ENCODE data around the gene VIP. TPM values are rescaled to one million over a fixed set of nuclear protein-coding genes. Genes with fewer than 3 reads are reported as not detected.

Gene VIP
- total and polyA plus RNA-seq, 2 of the 4 experiments (the other 2 are of a cell fraction): not detected

- Histone ChIP-seq H3K18ac (ENCODE audit: low read depth, low read length) (no peak overlapping the region; the same call in 1 of the 2 replicates), H2BK5ac (ENCODE audit: low read depth, low read length, poor library complexity, severe bottlenecking) (no peak overlapping the region), H3K27ac (ENCODE audit: insufficient read depth, low read length) (no peak overlapping the region), H2AK5ac (ENCODE audit: low read depth, low read length) (no peak overlapping the region), H3K4me3 (ENCODE audit: insufficient read depth, low read depth, low read length) (no peak overlapping the region), H3K4me1 (ENCODE audit: control insufficient read depth, insufficient read depth, low read length) (peaks cover 12% of the 10 kb centered on the region), H3K14ac (replicated peaks; ENCODE audit: low read depth, low read length) (no peak overlapping the region), H3K27me3 (ENCODE audit: control insufficient read depth, insufficient read depth, low read length) (no peaks in the 10 kb centered on the region), H2BK20ac (ENCODE audit: low read depth, low read length) (no peak overlapping the region), H3K9ac (ENCODE audit: low read depth, low read length) (no peak overlapping the region), H4K91ac (ENCODE audit: insufficient read depth, low read depth, low read length) (no peak overlapping the region), H3K9me1 (ENCODE audit: insufficient read depth, low read length) (no peaks in the 10 kb centered on the region), H2BK15ac (ENCODE audit: low read depth, low read length) (no peak overlapping the region), H4K20me1 (ENCODE audit: insufficient read depth, low read length) (no peaks in the 10 kb centered on the region), H3K4me2 (ENCODE audit: low read depth, low read length) (no peak overlapping the region), H3K79me1 (ENCODE audit: low read depth in 1 of 2, low read length in 2 of 2) (no peaks in the 10 kb centered on the region; a peak in 1 of 4 replicates), H3K36me3 (ENCODE audit: control insufficient read depth, insufficient read depth, low read length) (no peaks in the 10 kb centered on the region), H4K8ac (ENCODE audit: low read depth in 2 of 2, low read length in 2 of 2) (no peak overlapping the region), H4K5ac (ENCODE audit: low read depth, low read length) (no peak overlapping the region), H3K4ac (ENCODE audit: low read depth, low read length) (no peak overlapping the region), H2AFZ (replicated peaks; ENCODE audit: low read length, poor library complexity) (no peak overlapping the region), H2AK9ac (replicated peaks; ENCODE audit: low read depth, low read length, poor library complexity) (no peak overlapping the region), H3K9me3 (ENCODE audit: control insufficient read depth, insufficient read depth, low read length) (no peaks in the 10 kb centered on the region), H3K56ac (ENCODE audit: extremely low read depth, insufficient read depth, low read length) (no peak overlapping the region), H3K23ac (ENCODE audit: low read depth, low read length) (no peak overlapping the region), H2BK120ac (ENCODE audit: low read depth, low read length) (no peak overlapping the region)
- ChIA-PET CTCF (interaction anchor here (1.1 kb wide), 1 partner anchor 11 kb away, joined by 3 read pairs; no protein-coding TSS in a partner anchor), POLR2A (ENCODE audit: unreplicated experiment) (no interaction called here)
- no TSS peak for BruUV-seq (replicated peaks)
- WGBS, 2 experiments (ENCODE audit: extremely low coverage in 2 of 2, insufficient read length in 1 of 2): no CpG with 5 or more reads among the region's 2 CpGs
- in situ Hi-C loops (cut with MboI; ENCODE audit: low sequenced_read_pairs) (no loop called here), intact Hi-C loops (cut with micrococcal nuclease) (no loop called here), dilution Hi-C loops (cut with HindIII; ENCODE audit: low sequenced_read_pairs, unreplicated experiment) (no loop called here)
- ATAC-seq (ENCODE audit: low read depth) (no peak), DNase-seq (no peak)
- TF ChIP-seq CTCF (conservative IDR thresholded peaks at IDR 0.05; ENCODE audit: low read depth, low read length): no peak
- TF ChIP-seq RCOR1 (IDR thresholded peaks at IDR 0.05; ENCODE audit: insufficient replicate concordance, low read length): no peak
- TF ChIP-seq RFX5 (IDR thresholded peaks at IDR 0.05; ENCODE audit: low read depth, low read length): no peak
- no peak for TF ChIP-seq CEBPB (IDR thresholded peaks at IDR 0.05; ENCODE audit: low read depth, low read length)
- TF ChIP-seq FOS (IDR thresholded peaks at IDR 0.05; ENCODE audit: low read depth, low read length): no peak
- TF ChIP-seq CHD1 (IDR thresholded peaks at IDR 0.05; ENCODE audit: low read depth, low read length): no peak
- no peak for TF ChIP-seq ELK1 (IDR thresholded peaks at IDR 0.05; ENCODE audit: borderline replicate concordance, low read depth, low read length)
- TF ChIP-seq BHLHE40 (IDR thresholded peaks at IDR 0.05; ENCODE audit: low read depth, low read length): no peak
- TF ChIP-seq USF2 (IDR thresholded peaks at IDR 0.05; ENCODE audit: low read depth, low read length): no peak
- no peak for TF ChIP-seq MAZ (IDR thresholded peaks at IDR 0.05; ENCODE audit: borderline replicate concordance, low read depth, low read length)
- no peak for TF ChIP-seq MAFK (IDR thresholded peaks at IDR 0.05; ENCODE audit: low read depth, low read length)
- TF ChIP-seq NFE2L2 (IDR thresholded peaks at IDR 0.05; ENCODE audit: low read depth, low read length): no peak
- TF ChIP-seq RAD21 (IDR thresholded peaks at IDR 0.05; ENCODE audit: low read length): no peak
- no peak for TF ChIP-seq POLR2A (IDR thresholded peaks at IDR 0.05; ENCODE audit: low read depth, low read length)
- TF ChIP-seq MXI1 (IDR thresholded peaks at IDR 0.05; ENCODE audit: borderline replicate concordance, low read depth, low read length): no peak
Measured at GRCh38 chr6:152705327-152705726, 45.3 kb upstream of the VIP start.
